NCI-H2227 (cell line): ENCODE results near the gene KRTAP10-8.
"Not testable (repeated sequence)": the region's sequence is repeated elsewhere in the genome, so short reads cannot be mapped to it uniquely, and the experiment has no call there.

Experiments
- DNase-seq: peaks from one replicate; lab custom pipeline; 2025; ENCODE audit not compliant: unreplicated experiment; lab: John Stamatoyannopoulos, UW

KRTAP10-8 gene

GRCh38 chr21:44579056-44579832 is 32.6 kb upstream of the KRTAP10-8 start:
- no peak for DNase-seq

- no peak for DNase-seq
Measured at GRCh38 chr21:44579833-44580144, 32.1 kb upstream of the KRTAP10-8 start.

GRCh38 chr21:44580231-44580821 is 31.6 kb upstream of the KRTAP10-8 start, which contains the start of gene KRTAP10-5:
Gene KRTAP10-5, minus strand, starts transcription at chr21:44580604. Its CDS starts 26 bp downstream, at chr21:44580578.
- peak; percentile 38 for DNase-seq

DNA sequence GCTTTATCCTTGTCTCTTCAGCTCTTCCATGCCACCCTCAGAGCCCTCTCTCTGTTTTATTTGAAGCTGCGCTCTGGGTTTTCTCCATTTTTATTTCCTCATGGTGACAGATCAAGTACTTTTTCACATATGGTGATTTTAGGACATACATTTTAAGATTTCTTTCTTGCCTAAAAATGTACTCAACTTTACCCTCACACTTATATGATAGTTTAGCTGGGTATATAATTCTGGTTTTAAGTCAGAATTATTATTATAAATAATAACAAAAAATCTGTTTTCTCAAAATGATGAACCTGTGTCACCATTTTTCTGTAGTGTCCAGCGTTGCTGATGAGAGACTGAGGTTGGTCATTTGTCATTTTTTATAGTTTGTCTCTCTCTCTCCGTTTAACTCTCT is 30.7 kb upstream of the KRTAP10-8 start:
- no peak for DNase-seq

- DNase-seq = peak; percentile 79
Measured at GRCh38 chr21:44582055-44582454, 29.8 kb upstream of the KRTAP10-8 start.

GRCh38 chr21:44583089-44583799 is 28.6 kb upstream of the KRTAP10-8 start:
- DNase-seq = peak; percentile 47

- peak; percentile 64 for DNase-seq
Measured at GRCh38 chr21:44583800-44584147, 28.1 kb upstream of the KRTAP10-8 start.

GRCh38 chr21:44585892-44586291 is 26.0 kb upstream of the KRTAP10-8 start:
- no peak for DNase-seq

DNA sequence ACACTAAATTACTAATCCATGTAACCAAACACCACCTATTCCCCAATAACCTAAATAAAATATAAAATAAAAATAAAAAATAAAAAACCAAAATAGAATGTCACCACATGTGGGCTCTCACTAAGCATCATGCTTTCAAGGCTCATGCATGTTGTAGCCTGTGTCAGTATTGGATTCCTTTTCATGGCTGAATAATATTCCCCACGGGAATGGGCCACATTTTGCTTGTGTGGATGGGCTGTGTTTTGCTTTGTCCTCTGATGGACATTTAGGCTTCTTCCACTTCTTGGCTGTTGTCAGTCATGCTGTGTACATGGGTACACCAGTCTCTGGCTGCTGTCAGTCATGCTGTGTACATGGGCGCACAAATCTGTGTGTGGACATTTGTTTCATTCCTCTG is 22.8 kb upstream of the KRTAP10-8 start:
- DNase-seq = no peak

DNA sequence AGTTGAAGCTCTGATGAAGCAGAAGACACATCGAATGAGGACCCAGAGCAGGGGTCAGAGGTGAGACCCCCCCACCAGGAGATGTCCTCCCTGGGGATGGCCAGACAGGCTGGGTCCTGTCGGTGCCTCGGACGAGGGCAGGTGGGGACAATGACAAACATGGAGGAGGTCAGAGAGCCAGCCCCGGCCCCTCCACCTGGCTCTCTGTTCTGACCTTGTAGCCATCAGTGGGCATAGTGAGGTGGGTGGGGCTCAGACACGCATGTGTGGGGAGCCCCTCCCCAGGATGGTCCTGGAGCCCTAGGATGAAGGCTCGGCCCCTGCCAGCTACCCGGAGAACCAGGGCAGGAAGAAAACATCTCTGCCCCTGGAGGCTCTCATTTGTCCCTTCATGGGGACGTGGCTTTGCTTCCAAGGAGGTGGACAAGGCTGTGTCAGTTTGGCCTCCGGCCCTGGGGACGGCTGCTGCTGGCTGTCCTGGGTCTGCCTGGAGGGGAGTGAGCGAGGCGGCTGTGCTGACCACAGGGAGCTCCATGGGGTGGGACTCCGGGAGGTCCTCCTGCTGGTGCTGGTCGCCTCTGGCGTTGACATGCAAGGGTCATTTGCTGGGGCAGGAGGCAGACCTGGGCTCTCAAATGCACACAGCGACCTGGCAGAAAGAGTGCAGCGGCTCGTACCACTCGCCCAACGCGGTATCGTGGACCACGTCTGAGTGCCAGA is 22.1 kb upstream of the KRTAP10-8 start:
- DNase-seq = no peak

GRCh38 chr21:44590311-44590721 is 21.6 kb upstream of the KRTAP10-8 start:
- DNase-seq = no peak

GRCh38 chr21:44590897-44591800 is 20.7 kb upstream of the KRTAP10-8 start:
- not testable (repeated sequence) for DNase-seq

DNA sequence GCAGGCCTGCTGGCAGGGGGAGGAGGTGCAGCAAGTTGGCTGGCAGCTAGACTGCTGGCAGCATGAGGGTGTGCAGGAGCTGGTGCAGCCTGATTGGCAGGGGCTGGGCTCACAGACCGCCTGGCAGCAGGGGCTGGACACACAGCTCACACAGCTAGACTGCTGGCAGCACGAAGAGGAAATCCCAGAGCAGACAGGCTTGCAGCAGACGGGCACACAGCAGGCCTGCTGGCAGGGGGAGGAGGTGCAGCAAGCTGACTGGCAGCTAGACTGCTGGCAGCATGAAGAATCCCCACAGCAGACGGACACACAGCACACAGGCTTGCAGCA is 20.1 kb upstream of the KRTAP10-8 start:
- not testable (repeated sequence) for DNase-seq

GRCh38 chr21:44592446-44593311 is 19.2 kb upstream of the KRTAP10-8 start, which contains the start of gene KRTAP10-6:
Gene KRTAP10-6, minus strand, starts transcription at chr21:44592505. Its CDS starts 21 bp downstream, at chr21:44592484.
- no peak for DNase-seq

- no peak for DNase-seq
Measured at GRCh38 chr21:44593598-44594405, 18.1 kb upstream of the KRTAP10-8 start.

DNA sequence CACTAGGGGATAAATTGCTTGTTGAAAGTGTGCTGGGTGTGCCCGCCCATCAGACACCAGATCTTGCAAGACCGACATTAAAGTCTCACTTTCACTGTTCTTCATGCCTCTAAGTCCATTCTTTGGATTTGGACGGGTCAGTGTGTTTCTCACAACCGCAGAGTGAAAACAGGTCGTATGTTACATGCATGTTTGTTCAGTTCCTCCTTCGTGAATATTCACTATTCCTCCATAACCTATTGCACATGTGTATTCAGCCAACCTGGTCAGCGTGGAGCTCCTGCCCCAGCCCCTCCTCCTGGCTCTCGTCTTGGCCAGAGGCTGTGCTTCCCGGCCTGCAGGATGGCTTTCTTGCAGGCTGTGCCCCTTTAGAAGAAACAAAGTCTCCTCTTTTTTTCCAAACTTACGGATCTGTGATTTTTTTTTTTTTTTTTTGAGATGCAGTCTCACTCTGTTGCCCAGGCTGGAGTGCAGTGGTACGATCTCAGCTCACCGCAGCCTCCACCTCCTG is 17.4 kb upstream of the KRTAP10-8 start:
- DNase-seq = no peak

DNA sequence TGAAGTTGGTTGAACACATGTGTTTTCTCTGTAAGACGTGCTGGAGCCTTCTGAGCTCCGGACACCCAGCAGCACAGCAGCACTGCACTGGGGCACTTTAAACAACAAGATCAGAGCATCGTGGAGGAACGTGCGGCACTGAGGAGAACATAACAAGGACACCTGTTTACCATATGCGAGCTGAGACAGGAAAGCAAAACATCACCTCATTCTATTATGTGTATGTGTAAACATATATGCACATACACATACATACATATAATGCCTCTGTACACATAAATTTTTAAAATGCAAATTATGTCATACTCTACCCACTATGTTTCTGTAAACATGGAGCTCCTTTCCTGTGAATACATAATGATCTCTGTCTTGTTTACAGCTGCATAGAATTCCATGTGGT is 16.4 kb upstream of the KRTAP10-8 start:
- DNase-seq = no peak

- DNase-seq = no peak
Measured at GRCh38 chr21:44596068-44596725, 15.7 kb upstream of the KRTAP10-8 start.
